ENCODE results near the gene RASAL2. TPM values are rescaled to one million over a fixed set of nuclear protein-coding genes. Genes with fewer than 3 reads are reported as not detected.
"Not testable (repeated sequence)": the region's sequence is repeated elsewhere in the genome, so short reads cannot be mapped to it uniquely, and the experiment has no call there.

Gene RASAL2
- total RNA-seq, 2 experiments from 2014 or later, result not detected

GRCh38 chr1:178385662-178386061 lies 291.8 kb downstream of the RASAL2 start:
- H3K36me3 Mint-ChIP-seq (ENCODE audit: low read depth), result no peaks in the 10 kb centered on the region
- peaks cover 2% of the 10 kb centered on the region for H3K27me3 Mint-ChIP-seq
- CTCF ChIA-PET, result no interaction called here
- H3K27ac Mint-ChIP-seq, result no peak overlapping the region
- H3K9me3 Mint-ChIP-seq, result no peaks in the 10 kb centered on the region
- POLR2A ChIA-PET, result no interaction called here
- DNase-seq, result no peak
- H3K4me3 Mint-ChIP-seq, result no peak overlapping the region
- no peaks in the 10 kb centered on the region for H3K4me1 Mint-ChIP-seq

GRCh38 chr1:178388418-178389145 lies 294.7 kb downstream of the RASAL2 start:
- ChIA-PET CTCF (no interaction called here), POLR2A (no interaction called here)
- H3K9me3 Mint-ChIP-seq, result no peaks in the 10 kb centered on the region
- no peak overlapping the region for H3K4me3 Mint-ChIP-seq
- no peaks in the 10 kb centered on the region for H3K36me3 Mint-ChIP-seq (ENCODE audit: low read depth)
- H3K27me3 Mint-ChIP-seq, result peaks cover 2% of the 10 kb centered on the region
- no peak overlapping the region for H3K27ac Mint-ChIP-seq
- H3K4me1 Mint-ChIP-seq, result no peaks in the 10 kb centered on the region
- no peak for DNase-seq

GRCh38 chr1:178389441-178389840 lies 295.5 kb downstream of the RASAL2 start:
- Mint-ChIP-seq H3K36me3 (ENCODE audit: low read depth) (no peaks in the 10 kb centered on the region), H3K27me3 (peaks cover 2% of the 10 kb centered on the region), H3K9me3 (no peaks in the 10 kb centered on the region), H3K4me1 (no peaks in the 10 kb centered on the region), H3K27ac (no peak overlapping the region), H3K4me3 (no peak overlapping the region)
- ChIA-PET POLR2A (no interaction called here), CTCF (no interaction called here)
- no peak for DNase-seq

GRCh38 chr1:178390280-178390679 lies 296.4 kb downstream of the RASAL2 start:
- H3K27me3 Mint-ChIP-seq, H3K27ac Mint-ChIP-seq: not testable (repeated sequence)

GRCh38 chr1:178393370-178393769 lies 299.5 kb downstream of the RASAL2 start:
- H3K9me3 Mint-ChIP-seq, result no peaks in the 10 kb centered on the region
- peaks cover 2% of the 10 kb centered on the region for H3K27me3 Mint-ChIP-seq
- H3K4me3 Mint-ChIP-seq, result no peak overlapping the region
- POLR2A ChIA-PET, result no interaction called here
- no peak for DNase-seq
- CTCF ChIA-PET, result no interaction called here
- no peaks in the 10 kb centered on the region for H3K36me3 Mint-ChIP-seq (ENCODE audit: low read depth)
- no peaks in the 10 kb centered on the region for H3K4me1 Mint-ChIP-seq
- H3K27ac Mint-ChIP-seq, result no peak overlapping the region

More at GRCh38 chr1:178390280-178390679, 296.4 kb downstream of the RASAL2 start:
- H3K9me3 Mint-ChIP-seq; DNase-seq; H3K4me1 Mint-ChIP-seq; H3K36me3 Mint-ChIP-seq (ENCODE audit: low read depth); H3K4me3 Mint-ChIP-seq; CTCF ChIA-PET; POLR2A ChIA-PET: not testable (repeated sequence)

- no peaks in the 10 kb centered on the region for H3K9me3 Mint-ChIP-seq
- DNase-seq, result no peak
- CTCF ChIA-PET, result no interaction called here
- no peaks in the 10 kb centered on the region for H3K4me1 Mint-ChIP-seq
- H3K36me3 Mint-ChIP-seq (ENCODE audit: low read depth), result no peaks in the 10 kb centered on the region
- no peak overlapping the region for H3K4me3 Mint-ChIP-seq
- no peak overlapping the region for H3K27ac Mint-ChIP-seq
- no peaks in the 10 kb centered on the region for H3K27me3 Mint-ChIP-seq
- POLR2A ChIA-PET, result no interaction called here
Observed at GRCh38 chr1:178396789-178397188, 302.9 kb downstream of the RASAL2 start.

- ChIA-PET POLR2A (no interaction called here), CTCF (no interaction called here)
- DNase-seq, result no peak
Observed at GRCh38 chr1:178397678-178398077, 303.8 kb downstream of the RASAL2 start.

GRCh38 chr1:178399177-178399728 lies 305.3 kb downstream of the RASAL2 start:
- no peaks in the 10 kb centered on the region for H3K9me3 Mint-ChIP-seq
- H3K4me3 Mint-ChIP-seq, result no peak overlapping the region
- DNase-seq, result no peak
- no peaks in the 10 kb centered on the region for H3K27me3 Mint-ChIP-seq
- H3K36me3 Mint-ChIP-seq (ENCODE audit: low read depth), result no peaks in the 10 kb centered on the region
- ChIA-PET POLR2A (no interaction called here), CTCF (no interaction called here)
- H3K27ac Mint-ChIP-seq, result no peak overlapping the region
- no peaks in the 10 kb centered on the region for H3K4me1 Mint-ChIP-seq

More at GRCh38 chr1:178397678-178398077, 303.8 kb downstream of the RASAL2 start:
- Mint-ChIP-seq H3K4me3 (no peak overlapping the region), H3K36me3 (ENCODE audit: low read depth) (no peaks in the 10 kb centered on the region), H3K27ac (no peak overlapping the region), H3K9me3 (no peaks in the 10 kb centered on the region), H3K27me3 (no peaks in the 10 kb centered on the region), H3K4me1 (no peaks in the 10 kb centered on the region)

GRCh38 chr1:178405137-178405536 lies 311.2 kb downstream of the RASAL2 start:
- ChIA-PET POLR2A (no interaction called here), CTCF (no interaction called here)
- Mint-ChIP-seq H3K9me3 (no peaks in the 10 kb centered on the region), H3K27ac (no peak overlapping the region), H3K4me3 (no peak overlapping the region), H3K36me3 (ENCODE audit: low read depth) (no peaks in the 10 kb centered on the region), H3K27me3 (no peaks in the 10 kb centered on the region), H3K4me1 (no peaks in the 10 kb centered on the region)
- no peak for DNase-seq

GRCh38 chr1:178407215-178407614 lies 313.3 kb downstream of the RASAL2 start:
- no peak overlapping the region for H3K4me3 Mint-ChIP-seq
- H3K27me3 Mint-ChIP-seq, result no peaks in the 10 kb centered on the region
- no peaks in the 10 kb centered on the region for H3K36me3 Mint-ChIP-seq (ENCODE audit: low read depth)
- H3K27ac Mint-ChIP-seq, result no peak overlapping the region
- no peaks in the 10 kb centered on the region for H3K9me3 Mint-ChIP-seq
- CTCF ChIA-PET, result no interaction called here
- DNase-seq, result no peak
- POLR2A ChIA-PET, result no interaction called here
- H3K4me1 Mint-ChIP-seq, result no peaks in the 10 kb centered on the region

- Mint-ChIP-seq H3K36me3 (ENCODE audit: low read depth) (no peaks in the 10 kb centered on the region), H3K9me3 (no peaks in the 10 kb centered on the region), H3K4me1 (no peaks in the 10 kb centered on the region), H3K27me3 (no peaks in the 10 kb centered on the region), H3K4me3 (no peak overlapping the region), H3K27ac (no peak overlapping the region)
- CTCF ChIA-PET, result no interaction called here
- DNase-seq, result no peak
- POLR2A ChIA-PET, result no interaction called here
Observed at GRCh38 chr1:178407655-178408054, 313.8 kb downstream of the RASAL2 start.

- Mint-ChIP-seq H3K9me3 (no peaks in the 10 kb centered on the region), H3K27ac (no peak overlapping the region), H3K4me1 (no peaks in the 10 kb centered on the region), H3K36me3 (ENCODE audit: low read depth) (no peaks in the 10 kb centered on the region), H3K4me3 (no peak overlapping the region), H3K27me3 (no peaks in the 10 kb centered on the region)
- no peak for DNase-seq
- POLR2A ChIA-PET, result no interaction called here
- CTCF ChIA-PET, result no interaction called here
Observed at GRCh38 chr1:178408871-178409270, 315.0 kb downstream of the RASAL2 start.

GRCh38 chr1:178409541-178409940 lies 315.6 kb downstream of the RASAL2 start:
- Mint-ChIP-seq H3K27ac (no peak overlapping the region), H3K4me1 (no peaks in the 10 kb centered on the region)

GRCh38 chr1:178411756-178412399 lies 318.0 kb downstream of the RASAL2 start:
- ChIA-PET CTCF (no interaction called here), POLR2A (no interaction called here)
- no peaks in the 10 kb centered on the region for H3K4me1 Mint-ChIP-seq
- H3K4me3 Mint-ChIP-seq, result no peak overlapping the region
- H3K9me3 Mint-ChIP-seq, result no peaks in the 10 kb centered on the region
- no peak for DNase-seq
- H3K27me3 Mint-ChIP-seq, result no peaks in the 10 kb centered on the region
- no peaks in the 10 kb centered on the region for H3K36me3 Mint-ChIP-seq (ENCODE audit: low read depth)
- H3K27ac Mint-ChIP-seq, result no peak overlapping the region

More at GRCh38 chr1:178409541-178409940, 315.6 kb downstream of the RASAL2 start:
- DNase-seq, result no peak
- Mint-ChIP-seq H3K27me3 (no peaks in the 10 kb centered on the region), H3K4me3 (no peak overlapping the region), H3K9me3 (no peaks in the 10 kb centered on the region), H3K36me3 (ENCODE audit: low read depth) (no peaks in the 10 kb centered on the region)
- CTCF ChIA-PET, result no interaction called here
- POLR2A ChIA-PET, result interaction anchor here (0.5 kb wide), 1 partner anchor 459 kb away, joined by 3 read pairs; no protein-coding TSS in a partner anchor

Data from activated CD4-positive, alpha-beta memory T cell treated with anti-CD3 and anti-CD28 coated beads, Interleukin-2, amount 10 ng/mL, durations not matched to agents 7 days and 5 days (primary cell).